Chondrocyte (in vitro differentiated cells): ENCODE measurements around the gene LDB2. TPM values are rescaled to one million over a fixed set of nuclear protein-coding genes. Genes with fewer than 3 reads are reported as not detected.
A peak's percentile ranks its signal among the peaks of the same experiment; 100 is the strongest.

ENCODE experiments used
- DNase-seq: peaks from one replicate; pipeline ENCODE4 v3.0.0; 2021; ENCODE audit warnings: mixed read lengths, low spot score
- H3K27ac Mint-ChIP-seq: one replicate; pipeline ENCODE4 v1.8.0; 2021; ENCODE audit warnings: mild to moderate bottlenecking, moderate library complexity, mixed read lengths; ENCODE audit not compliant: unreplicated experiment
- H3K27me3 Mint-ChIP-seq: 2 replicates; pipeline ENCODE4 v1.8.0; 2021; ENCODE audit warnings: low read depth, mixed read lengths
- H3K36me3 Mint-ChIP-seq: 2 replicates; pipeline ENCODE4 v1.8.0; 2021; ENCODE audit warnings: low read depth, mixed read lengths
- H3K4me1 Mint-ChIP-seq: 2 replicates; pipeline ENCODE4 v1.8.0; 2021; ENCODE audit warnings: low read depth, mild to moderate bottlenecking, mixed read lengths
- H3K4me3 Mint-ChIP-seq: one replicate; pipeline ENCODE4 v1.8.0; 2021; ENCODE audit warnings: mild to moderate bottlenecking, moderate library complexity, mixed read lengths; ENCODE audit not compliant: unreplicated experiment
- H3K9me3 Mint-ChIP-seq: 2 replicates; pipeline ENCODE4 v1.8.0; 2021; ENCODE audit warnings: low read depth, mixed read lengths
- CTCF ChIP-seq: fragments of 200-600 bp; sonication (generic); IDR thresholded peaks from 2 replicates; pipeline ENCODE4 v1.5.0; 2021; ENCODE audit warnings: antibody characterized with exemption, mild to moderate bottlenecking, moderate library complexity
- total RNA-seq: library from RNA; stranded (reverse); gene quantifications from 3 replicates; pipeline ENCODE4 v1.2.1, GENCODE V29; 2021

Gene LDB2
- total RNA-seq, 1 donor from 2014 or later, result 2.0 TPM

GRCh38 chr4:16893141-16893651 lies 5.2 kb downstream of the LDB2 start:
- Mint-ChIP-seq H3K27ac (peak overlapping the region; percentile 53), H3K4me3 (peak overlapping the region; percentile 52), H3K9me3 (no peaks in the 10 kb centered on the region), H3K27me3 (no peaks in the 10 kb centered on the region), H3K4me1 (peaks cover 42% of the 10 kb centered on the region), H3K36me3 (no peaks in the 10 kb centered on the region)
- no peak for TF ChIP-seq CTCF
- no peak for DNase-seq

- DNase-seq, result no peak
- Mint-ChIP-seq H3K4me1 (peaks cover 22% of the 10 kb centered on the region), H3K36me3 (no peaks in the 10 kb centered on the region), H3K9me3 (no peaks in the 10 kb centered on the region), H3K27me3 (no peaks in the 10 kb centered on the region), H3K4me3 (no peak overlapping the region), H3K27ac (no peak overlapping the region)
- TF ChIP-seq CTCF, result no peak
These were observed 7.8 kb downstream of the LDB2 start for GRCh38 chr4:16890651-16891050.

GRCh38 chr4:16889945-16890344 lies 8.5 kb downstream of the LDB2 start:
- H3K4me3 Mint-ChIP-seq, result no peak overlapping the region
- H3K9me3 Mint-ChIP-seq, result no peaks in the 10 kb centered on the region
- no peak overlapping the region for H3K27ac Mint-ChIP-seq

GRCh38 chr4:16887887-16888286 lies 10.6 kb downstream of the LDB2 start:
- Mint-ChIP-seq H3K4me1 (peaks cover 20% of the 10 kb centered on the region), H3K9me3 (no peaks in the 10 kb centered on the region), H3K4me3 (no peak overlapping the region), H3K27ac (no peak overlapping the region), H3K36me3 (no peaks in the 10 kb centered on the region), H3K27me3 (no peaks in the 10 kb centered on the region)
- DNase-seq, result no peak
- TF ChIP-seq CTCF, result no peak

More at GRCh38 chr4:16889945-16890344, 8.5 kb downstream of the LDB2 start:
- no peak for TF ChIP-seq CTCF
- no peak for DNase-seq
- no peaks in the 10 kb centered on the region for H3K36me3 Mint-ChIP-seq
- peaks cover 19% of the 10 kb centered on the region for H3K4me1 Mint-ChIP-seq
- H3K27me3 Mint-ChIP-seq, result no peaks in the 10 kb centered on the region

- Mint-ChIP-seq H3K27ac (no peak overlapping the region), H3K36me3 (no peaks in the 10 kb centered on the region), H3K4me3 (no peak overlapping the region)
These were observed 13.6 kb downstream of the LDB2 start for GRCh38 chr4:16884673-16885460.

More at GRCh38 chr4:16884673-16885460, 13.6 kb downstream of the LDB2 start:
- peak; percentile 46 for TF ChIP-seq CTCF
- H3K4me1 Mint-ChIP-seq, result peaks cover 10% of the 10 kb centered on the region
- no peak for DNase-seq
- H3K9me3 Mint-ChIP-seq, result no peaks in the 10 kb centered on the region
- no peaks in the 10 kb centered on the region for H3K27me3 Mint-ChIP-seq
